Stromal cell of bone marrow (primary cell): ENCODE results near the gene DLGAP1.
A peak's percentile ranks its signal among the peaks of the same experiment; 100 is the strongest.

Experiments
- DNase-seq: peaks from one replicate; pipeline ENCODE4 v3.0.0-alpha.2; 2012; ENCODE audit warnings: low read depth

DLGAP1 gene

DNA sequence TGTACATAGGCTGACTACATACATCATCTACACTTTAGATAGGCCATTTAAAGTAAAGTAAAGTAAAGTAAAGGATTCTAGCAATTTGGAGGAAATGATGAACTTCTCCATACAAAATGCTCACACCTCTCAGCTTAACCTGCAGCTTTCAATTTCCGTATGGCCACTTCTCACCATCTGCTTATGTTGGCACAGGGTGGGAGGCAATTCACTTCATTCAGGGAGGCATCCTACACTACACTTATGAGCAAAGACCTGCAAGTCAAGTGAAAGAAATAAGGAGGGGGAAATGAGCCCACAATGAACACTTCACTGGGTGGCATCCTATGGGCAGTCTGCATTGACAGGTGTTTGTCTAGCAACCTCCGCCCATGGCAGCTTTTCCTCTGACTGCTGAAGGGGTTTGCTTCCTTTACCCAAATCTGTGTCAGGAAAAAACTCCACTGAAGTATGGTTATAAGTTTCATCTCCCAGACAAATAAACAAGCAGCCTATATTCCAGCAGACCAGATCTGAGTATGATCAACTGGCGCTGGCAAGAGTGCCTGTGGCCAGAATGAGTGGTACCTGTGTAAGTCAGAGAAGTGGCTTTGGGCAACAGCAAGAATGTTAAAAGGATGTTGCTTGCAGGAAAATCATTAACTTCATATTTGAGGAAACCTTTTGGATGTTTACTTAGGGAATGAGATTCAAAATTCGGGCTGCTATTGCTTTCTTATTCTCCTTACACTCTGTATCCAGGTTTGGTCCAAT lies 556.1 kb downstream of the DLGAP1 start:
- DNase-seq, result no peak

DNA sequence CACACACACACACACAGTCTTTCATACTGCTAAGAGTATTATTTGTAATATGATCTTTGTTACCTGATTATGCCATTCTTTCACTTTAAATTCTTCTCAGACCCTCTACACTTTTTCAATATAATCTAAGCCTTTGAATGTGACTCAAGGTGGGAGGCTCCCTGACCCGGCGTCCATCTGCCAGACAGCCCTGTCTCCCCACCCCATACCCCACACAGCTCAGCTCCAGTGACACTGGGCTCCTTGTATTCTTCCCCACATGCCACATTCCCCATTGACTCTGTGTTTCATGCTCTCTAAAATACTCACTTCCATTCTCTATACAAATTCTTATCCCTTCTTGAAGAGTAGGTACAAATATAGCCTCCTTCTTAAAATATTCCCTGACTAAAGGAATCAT lies 563.0 kb downstream of the DLGAP1 start:
- DNase-seq, result no peak

DNA sequence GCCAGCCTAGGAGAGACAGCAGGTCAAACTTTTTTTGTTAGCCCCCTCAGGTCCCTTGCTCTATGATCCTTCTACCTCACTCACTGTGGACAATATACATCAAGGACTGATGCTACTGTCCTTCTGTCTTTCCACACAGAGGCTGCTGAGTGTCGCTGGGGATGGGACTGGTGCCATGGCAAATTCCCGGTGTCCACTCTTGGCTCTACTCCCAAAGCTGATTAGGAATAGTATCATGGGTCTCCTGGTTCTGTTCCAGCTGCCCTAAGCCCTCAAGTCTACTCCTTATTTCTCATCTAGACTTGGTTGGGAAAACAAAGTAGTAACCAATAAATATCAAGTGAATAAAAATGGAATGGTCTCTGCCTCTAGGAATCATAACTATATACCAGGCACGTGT lies 563.9 kb downstream of the DLGAP1 start:
- no peak for DNase-seq

DNA sequence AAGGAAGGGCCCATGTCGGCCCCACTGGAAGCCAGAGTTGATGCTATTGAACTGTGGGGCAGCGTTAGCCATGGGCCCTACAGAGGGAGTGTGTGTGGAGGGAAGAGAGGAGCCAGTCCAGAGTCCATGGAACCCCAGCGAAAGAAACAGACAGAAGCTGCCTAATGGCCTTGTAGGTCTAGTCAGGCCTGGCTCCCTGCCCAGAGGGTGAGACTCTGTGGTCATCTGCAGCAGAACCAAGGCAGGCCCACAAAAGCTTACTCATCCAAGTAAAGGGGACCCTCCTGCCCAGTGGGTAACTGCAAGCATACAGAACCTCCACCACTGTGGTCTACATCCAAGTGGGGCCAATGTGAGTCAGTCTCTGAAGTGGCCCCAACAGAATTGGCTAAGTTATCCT lies 565.3 kb downstream of the DLGAP1 start:
- peak; percentile 70 for DNase-seq

DNA sequence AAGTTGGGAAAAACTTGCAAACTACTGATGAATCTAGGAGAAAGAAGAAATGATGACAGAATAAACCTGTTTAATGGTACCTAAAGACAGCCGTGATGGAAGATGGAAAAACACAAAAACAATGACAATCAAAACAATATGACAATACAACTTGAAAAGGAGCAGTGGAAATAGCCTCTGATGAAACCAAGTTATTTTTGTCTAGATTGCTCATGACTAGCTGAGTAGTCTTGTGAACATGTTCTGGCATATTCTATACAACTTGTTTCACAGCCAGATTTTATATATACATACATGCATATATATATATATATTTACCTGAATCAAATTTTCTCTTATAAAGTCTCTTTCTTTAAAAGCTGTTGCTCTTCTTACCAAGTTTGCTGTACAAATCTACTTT lies 566.0 kb downstream of the DLGAP1 start:
- DNase-seq, result no peak

DNA sequence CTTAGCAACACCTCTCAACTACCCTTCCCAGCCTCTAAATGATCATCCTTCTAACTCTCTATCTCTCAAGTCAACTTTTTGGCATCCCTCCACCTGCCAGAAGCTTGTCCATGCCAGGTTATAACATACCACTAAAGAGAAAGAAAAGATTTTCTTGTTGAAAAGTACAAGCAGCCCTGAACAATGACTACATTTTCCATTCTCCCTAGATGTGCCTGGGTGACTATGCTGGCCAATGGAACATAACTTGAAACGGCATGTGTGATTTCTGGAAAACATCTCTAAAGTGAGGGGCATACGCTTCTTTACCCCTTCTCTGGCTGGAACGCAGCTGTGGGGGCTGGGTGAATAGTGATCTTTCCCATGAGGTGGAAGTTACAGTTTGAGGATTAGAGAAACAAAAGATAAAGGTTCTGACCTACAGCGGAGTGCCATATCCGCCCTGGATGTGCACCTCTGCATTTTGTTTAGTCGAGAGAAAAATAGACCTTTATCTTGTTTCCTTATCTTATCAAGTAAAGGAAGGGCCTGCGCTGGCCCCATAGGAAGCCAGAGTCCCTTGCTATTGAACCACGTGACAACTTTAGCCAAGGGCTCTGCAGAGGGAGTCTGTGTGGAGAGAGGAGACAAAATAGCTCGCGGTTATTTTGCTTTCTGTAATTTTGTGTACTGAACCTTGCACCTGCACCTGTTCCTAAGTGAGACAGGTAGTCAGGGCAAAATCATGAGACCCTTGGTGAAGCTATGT lies 568.4 kb downstream of the DLGAP1 start:
- no peak for DNase-seq

DNA sequence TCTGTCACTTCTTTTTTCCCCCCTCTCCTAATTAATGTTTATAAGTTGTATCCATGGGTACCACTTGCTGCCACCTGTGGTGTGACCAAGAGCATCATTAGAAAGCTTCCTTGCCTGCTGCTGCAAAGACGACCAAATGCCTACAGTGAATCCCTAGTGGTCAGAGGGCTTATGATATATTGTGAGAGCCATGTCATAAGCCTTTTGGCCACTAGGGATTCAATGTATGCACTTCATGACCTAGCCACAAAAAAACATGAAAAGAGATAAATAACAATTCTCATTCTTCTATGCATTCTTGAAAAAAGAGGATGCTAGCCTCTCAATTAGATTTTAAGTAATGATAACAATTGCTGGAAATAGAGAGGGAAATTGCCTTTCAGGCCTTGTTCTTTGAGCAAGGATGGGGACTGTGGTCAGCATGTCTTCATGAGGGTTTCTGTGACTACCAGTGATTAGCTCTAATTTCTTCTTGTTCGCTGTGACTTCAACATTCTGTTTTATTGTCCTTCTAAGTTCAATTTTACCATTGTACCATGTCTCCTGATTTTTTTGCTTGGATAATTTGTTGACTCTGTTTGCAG lies 569.8 kb downstream of the DLGAP1 start:
- DNase-seq, result no peak

DNA sequence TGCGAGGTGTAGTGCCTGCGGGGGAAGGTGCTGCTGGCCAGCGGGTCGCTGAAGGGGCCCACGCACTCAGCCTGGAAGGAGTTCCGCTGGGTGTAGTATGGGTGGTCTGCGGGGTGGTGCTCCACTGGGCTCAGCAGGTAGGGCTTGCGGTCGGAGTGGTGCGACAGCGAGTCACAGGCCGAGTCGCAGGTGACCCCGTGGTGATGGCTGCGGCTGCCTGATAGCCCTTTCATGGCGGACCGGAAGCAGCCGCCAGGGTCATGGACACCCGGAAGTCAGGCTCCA lies 575.3 kb downstream of the DLGAP1 start:
- DNase-seq, result no peak

DNA sequence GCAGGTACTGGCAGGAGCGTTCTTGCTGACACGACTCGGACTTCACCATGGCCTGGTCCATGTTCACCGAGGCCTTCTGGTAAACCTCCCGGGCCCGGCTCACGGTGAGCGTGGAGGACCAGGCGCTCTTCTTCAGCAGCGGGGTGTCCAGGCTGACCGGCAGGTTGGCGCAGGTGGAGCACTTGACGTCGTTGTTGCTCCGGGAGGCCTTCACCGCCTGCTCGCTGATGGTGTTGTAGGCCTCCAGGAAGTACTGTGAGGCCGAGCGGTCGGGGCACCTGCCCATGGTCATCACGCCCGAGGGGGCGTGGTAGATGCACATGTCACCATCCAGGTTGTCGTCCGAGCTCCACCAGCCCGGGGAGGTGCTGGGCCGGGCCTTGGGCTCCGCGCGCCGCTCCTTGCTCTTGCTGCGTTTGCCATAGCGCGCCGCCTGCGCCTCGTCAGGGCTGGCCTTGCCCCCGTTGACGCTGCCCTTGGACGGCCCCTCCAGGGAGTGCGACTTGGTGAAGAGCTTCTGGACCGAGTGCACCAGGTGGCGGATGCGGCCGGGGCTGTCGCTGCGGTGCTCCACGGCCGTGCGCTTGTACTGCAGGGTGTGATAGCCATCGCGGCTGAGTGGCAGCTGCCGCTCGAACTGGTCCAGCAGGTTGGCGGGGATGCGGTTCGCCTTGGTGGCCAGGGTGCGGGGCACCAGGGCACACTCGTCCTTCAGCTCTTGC lies 575.8 kb downstream of the DLGAP1 start:
- DNase-seq, result no peak

DNA sequence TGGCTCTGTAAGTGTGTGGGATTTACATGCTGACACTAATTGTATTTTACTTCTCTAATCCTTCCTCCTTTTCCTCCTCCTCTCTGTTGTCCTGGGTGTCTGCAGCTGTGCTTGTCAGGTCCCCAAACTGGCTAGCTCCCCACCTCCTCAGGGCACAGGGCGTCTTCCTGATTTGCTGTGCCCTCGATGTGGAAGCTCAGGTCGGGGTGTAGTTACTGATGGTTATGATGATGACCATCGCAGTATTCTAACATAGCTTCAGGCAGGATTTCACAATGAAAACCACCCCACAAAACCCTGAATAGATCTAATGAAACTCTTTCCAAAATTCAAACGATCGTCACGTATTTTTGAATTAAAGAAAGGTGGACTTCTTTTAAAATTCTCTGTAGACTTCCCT lies 576.7 kb downstream of the DLGAP1 start:
- no peak for DNase-seq

DNA sequence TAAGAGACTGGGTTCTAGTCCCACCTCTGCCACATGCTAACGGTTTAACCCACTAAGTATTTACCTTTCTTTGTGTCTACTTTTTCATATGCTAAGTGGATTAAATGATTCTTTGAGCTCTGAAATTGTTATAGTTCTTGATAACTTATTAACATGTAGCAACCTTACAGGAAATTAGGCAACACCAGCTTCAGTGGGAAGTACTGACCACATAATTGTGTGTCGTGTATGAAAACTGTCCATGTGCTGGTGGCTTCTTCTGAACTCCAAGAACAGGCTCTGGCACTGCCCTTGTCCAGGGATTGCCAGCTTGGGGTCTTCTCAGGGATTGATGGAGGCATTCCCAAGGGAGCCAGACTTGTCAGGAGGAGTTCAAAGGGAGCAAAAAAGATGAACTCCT lies 577.4 kb downstream of the DLGAP1 start:
- DNase-seq, result no peak

DNA sequence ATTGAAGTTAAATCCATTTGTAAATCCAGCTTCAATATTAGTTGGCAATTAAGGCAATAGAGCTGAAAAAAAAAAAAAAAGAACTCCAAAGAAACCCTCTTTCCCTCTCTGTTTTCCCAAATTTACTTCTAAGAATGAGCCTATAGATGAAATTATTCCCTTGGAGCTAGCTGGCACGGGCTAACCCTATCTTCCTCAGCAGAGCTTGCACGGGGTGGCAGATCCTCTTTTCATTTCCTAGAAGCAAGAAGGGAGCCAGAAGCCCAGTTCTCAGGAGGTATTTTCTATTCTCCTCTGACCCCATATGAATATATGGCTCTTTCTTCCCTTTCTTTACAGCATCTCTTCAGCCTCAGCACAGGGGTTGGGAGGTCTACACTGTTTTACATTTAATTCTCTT lies 579.1 kb downstream of the DLGAP1 start:
- DNase-seq, result no peak

DNA sequence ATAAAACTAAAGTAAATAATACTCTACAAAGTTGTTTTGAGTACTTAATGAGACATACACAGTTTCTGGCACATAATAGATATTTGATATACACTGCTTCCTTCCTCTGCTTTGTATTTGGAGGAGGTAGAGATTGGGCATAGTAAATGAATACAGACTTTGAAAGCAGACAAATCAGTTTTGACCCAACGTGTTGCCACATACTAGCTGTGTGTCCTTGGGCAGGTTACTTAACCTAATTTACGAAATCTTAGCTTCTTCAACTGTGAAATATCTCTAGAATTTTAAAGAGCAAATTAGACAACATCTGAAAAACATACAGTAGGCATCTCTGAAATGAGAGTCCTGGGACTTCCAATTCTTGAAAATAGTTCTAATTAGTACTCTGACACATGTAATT lies 579.7 kb downstream of the DLGAP1 start:
- DNase-seq, result no peak

DNA sequence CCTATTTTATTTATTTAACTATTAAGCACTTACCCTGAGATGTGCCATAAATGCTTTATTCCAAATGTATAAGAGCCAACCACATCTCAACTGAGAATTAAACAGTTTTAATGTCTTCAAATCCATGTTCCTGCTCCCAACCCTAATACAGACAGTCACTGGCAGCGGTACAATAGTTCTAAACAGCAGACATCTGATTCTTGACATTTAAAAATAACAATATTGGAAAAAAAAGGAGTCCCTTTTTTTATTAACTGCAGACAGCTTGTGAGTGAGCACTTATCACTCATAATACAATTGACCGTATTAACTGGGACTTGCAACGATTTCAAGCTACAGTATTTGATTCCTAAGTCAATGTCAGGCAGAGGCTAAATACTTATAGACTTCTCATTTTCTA lies 580.5 kb downstream of the DLGAP1 start:
- DNase-seq, result no peak

DNA sequence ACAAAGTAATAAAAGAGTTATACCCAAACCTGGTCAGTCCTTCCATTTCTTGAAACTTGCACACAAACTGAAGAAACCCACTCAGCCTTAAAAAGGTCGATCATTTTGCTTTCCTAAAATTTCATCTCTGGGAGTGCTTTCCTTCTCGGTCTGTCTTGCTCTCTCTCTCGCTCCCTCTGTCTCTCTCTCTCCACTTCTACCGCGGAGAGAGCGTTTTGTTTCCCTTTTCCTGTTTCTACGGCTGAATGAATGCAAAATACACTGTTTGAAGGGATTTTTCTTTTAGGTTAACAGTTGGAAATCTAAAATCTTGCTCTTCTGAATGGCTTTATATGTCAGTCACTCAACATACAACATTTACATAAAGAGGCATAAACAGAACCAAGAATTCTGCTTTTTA lies 581.0 kb downstream of the DLGAP1 start:
- DNase-seq, result no peak

DNA sequence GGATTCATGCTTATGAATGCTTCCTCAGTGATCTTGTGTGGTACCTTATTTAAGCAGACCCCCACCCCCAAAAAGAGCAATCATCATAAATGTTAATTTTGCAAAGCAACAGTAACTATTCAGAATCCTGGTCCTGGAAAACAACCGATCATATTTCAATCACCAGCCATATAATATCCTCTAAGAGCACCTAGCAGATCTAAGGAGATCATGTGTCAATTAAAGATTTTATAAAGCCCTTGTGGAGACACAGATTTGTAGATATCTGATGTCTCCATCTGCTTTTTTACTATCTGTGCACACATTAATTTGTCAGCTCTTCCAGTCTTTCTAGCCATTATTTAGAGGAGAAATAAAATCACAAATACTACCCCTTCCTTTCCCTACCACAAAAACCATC lies 581.4 kb downstream of the DLGAP1 start:
- no peak for DNase-seq

DNA sequence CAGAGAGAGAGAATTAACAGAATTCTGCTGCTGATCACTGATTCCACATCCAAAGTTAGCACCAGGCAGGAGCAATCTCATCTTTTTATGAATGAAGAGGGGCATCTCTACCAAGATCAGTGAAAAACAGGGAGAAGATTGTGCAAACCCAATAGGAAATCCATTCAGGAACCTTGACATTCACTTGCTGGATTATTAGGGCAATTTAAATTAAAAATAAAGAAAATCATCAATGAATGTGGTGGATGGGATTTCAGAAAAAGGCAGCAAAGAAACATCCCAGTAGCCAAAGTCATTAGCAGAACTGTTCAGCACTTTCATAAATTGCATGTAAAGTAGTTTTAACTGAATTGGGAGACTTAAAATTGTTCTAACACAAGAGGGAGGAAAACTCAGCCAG lies 581.9 kb downstream of the DLGAP1 start:
- DNase-seq, result no peak

DNA sequence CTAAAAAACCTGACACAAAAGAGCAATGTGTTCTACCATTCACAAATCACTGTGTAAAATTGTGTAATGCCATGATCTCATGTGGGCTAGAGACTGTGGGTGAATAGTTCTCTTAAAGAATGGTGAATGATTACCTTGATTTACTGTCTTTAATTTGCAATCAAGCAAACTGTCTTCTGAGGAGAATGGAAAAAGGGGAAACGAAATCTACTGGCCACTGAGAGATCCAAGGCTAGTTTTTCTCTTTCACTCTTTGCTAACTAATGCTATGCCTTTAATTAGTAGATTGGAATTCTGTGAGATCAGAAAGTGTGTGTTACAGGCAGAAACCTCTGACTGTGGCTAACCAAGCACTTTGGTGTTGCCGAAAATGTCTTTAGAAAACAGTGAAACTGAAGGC lies 582.5 kb downstream of the DLGAP1 start:
- DNase-seq, result no peak

DNA sequence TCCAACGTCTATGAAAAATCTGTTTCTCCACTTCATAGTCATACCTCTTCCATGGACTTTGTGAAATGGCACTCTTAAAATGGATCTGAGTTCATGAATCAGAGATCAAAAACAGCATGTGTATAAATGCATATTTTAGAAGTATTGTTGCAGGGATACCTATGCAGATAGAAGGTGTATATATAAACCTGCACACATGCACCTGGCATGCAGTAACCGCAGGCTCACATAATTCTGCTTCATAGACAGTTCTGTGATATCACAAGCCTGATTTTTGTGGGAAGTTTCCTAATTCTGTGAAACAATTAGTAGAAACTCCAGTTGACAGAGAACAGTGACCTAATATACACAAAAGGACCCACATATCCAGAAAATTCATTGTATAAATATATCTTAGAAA lies 583.4 kb downstream of the DLGAP1 start:
- DNase-seq, result no peak

DNA sequence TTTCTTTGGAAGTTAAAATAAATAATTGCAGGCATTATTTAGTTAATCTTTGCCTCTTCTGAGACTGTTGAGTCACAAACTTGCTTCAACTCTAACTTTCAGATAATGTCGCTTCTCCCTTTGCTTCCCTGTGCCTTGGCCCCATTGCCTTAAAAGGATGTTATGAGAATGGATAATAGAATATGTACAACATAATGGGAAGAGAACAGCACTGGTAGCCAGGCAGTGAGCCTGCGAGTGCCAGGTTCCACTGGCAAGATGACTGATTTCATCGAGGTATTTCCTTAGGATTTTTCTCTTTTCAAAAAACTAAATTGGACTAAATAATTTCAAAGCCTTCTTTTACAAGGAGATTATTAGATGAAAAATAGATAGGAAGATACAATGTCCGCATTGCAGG lies 584.2 kb downstream of the DLGAP1 start:
- no peak for DNase-seq

DNA sequence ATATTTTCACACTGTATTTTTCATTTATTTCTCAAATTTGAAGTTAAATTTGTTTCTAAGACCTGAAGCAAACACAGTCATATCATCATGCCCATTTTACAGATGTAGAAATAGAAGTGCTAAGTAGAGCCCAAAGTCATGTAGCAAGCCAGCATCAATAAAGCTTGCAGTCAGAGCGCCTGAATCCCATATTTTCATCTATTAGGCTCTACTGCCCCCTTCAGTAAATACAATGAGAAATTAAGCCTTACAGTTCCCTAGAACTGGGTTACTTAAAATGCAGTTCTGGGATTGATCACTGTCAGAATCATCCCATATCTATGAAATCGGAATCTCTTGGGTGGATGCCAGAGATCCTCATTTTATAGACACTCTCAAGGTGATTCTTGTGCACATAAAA lies 585.3 kb downstream of the DLGAP1 start:
- DNase-seq, result peak; percentile 34

DNA sequence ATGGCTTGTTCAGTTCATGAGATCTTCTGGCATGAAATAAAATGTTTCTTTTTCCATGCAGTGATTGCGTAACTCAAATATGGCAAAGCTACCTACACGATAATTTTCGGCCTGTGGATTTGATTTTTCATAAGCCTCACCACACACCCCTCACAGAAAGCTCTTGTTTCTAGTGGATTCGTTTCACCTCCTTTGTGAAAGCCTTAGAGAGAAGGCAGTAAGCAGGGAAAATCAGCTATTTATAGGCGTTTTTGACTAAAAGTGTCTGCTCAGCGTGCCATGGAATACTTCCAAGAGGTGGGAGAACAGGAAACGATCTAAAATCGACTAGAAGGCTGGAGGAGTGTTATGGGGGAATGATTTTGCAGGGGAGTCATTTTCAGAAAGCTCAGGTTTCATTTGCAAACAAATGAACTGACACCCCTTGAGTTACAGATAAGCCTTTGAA lies 587.2 kb downstream of the DLGAP1 start:
- DNase-seq, result no peak

DNA sequence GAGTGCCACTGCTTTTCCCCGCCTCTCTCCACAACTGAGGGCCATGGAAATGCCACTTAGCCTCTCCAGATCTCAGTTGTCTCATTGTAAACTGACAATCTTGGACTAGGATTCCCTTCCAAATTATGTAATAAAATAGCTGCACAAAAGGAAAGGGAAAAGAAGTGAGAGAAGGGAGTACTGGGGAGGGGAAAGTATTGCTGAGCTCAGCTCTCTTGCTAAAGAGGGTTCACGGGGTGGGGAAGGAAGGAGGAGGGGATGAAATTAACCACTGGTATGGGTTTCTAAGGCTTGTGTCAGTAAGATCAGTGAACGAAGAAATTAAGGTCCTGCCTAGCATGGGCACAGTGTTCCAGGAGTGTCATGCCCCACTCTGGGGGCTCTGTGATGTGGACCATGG lies 587.9 kb downstream of the DLGAP1 start:
- DNase-seq, result no peak
